Pancreas (tissue), 10 donors: ENCODE measurements around the gene LAMP1. TPM values are rescaled to one million over a fixed set of nuclear protein-coding genes. Genes with fewer than 3 reads are reported as not detected.
"Not testable (repeated sequence)": the region's sequence is repeated elsewhere in the genome, so short reads cannot be mapped to it uniquely, and the experiment has no call there.

Experiments used
- ATAC-seq, 4 donors: fragments of 200-7000 bp; cut with Tn5 transposase; one replicate each; pipeline versions ENCODE4 v1.8.0 to v1.9.1; 2020; ENCODE audit warnings: mild to moderate bottlenecking in 4 of 4, moderate library complexity in 4 of 4
- DNase-seq, 6 donors: peaks; one replicate each; pipeline ENCODE4 v3.0.0-alpha.2; 2020
- FAIRE-seq: peaks from 2 replicates; lab custom pipeline; 2012; peaks lifted over from hg19 to GRCh38; lab: Jason Lieb, UNC
- H3K27ac ChIP-seq, 4 donors: fragments of 200-600 bp; sonication (generic); 1 replicate in 3 of 4; 2 replicates in 1 of 4; pipeline versions ENCODE4 v1.5.0 to v1.8.0; 2020
- H3K27me3 ChIP-seq, 4 donors: fragments of 200-600 bp; one replicate each; pipeline ENCODE4 v1.8.0; 2021
- H3K36me3 ChIP-seq, 3 donors: fragments of 200-600 bp; sonication (generic) in 1 of 3; one replicate each; pipeline versions ENCODE4 v1.5.0 to v1.8.0; 2020 to 2021
- H3K4me1 ChIP-seq, 3 donors: fragments of 200-600 bp; one replicate each; pipeline ENCODE4 v1.8.0; 2021
- H3K4me3 ChIP-seq, 4 donors: fragments of 200-600 bp; sonication (generic) in 2 of 4; one replicate each; pipeline versions ENCODE4 v1.5.0 to v1.8.0; 2020 to 2021
- H3K9me3 ChIP-seq, 4 donors: fragments of 200-600 bp; one replicate each; pipeline ENCODE4 v1.8.0; 2021
- WGBS, 2 donors: extraction: QIAGEN DNeasy Blood & Tissue Kit; methylation state at CpG; one replicate each; pipeline ENCODE4 v1.1.7; 2013; 5-methylcytosine and 5-hydroxymethylcytosine counted together
- intact Hi-C, 3 donors: fragments of 100-400 bp; cut with DNase I; formaldehyde crosslinking; loops; one replicate each; pipeline versions ENCODE4 v1.11.1 to v1.14.2; 2022
- polyA plus RNA-seq, 2 donors: library from polyadenylated mRNA; stranded (reverse); fragments of 200-250 nt; gene quantifications; one replicate each; pipeline ENCODE4 v1.2.3, GENCODE V29; 2013
- total RNA-seq, 6 donors: library from RNA; stranded (reverse); fragmentation: NEBNext Ultra II Directional in 4 of 6; extraction: Animal tissue kit (Norgen Biotek cat#: 25700) in 4 of 6; gene quantifications; one replicate each; pipeline versions ENCODE4 v1.2.1 to v1.2.4, GENCODE V29; 2021 to 2023
- TF ChIP-seq, protein P1 (sequence below), 4 donors: fragments of 200-600 bp; sonication (generic) in 3 of 4; IDR thresholded peaks; one replicate each; pipeline versions ENCODE4 v1.5.0 to v1.8.0; 2021; ENCODE audit warnings: antibody characterized with exemption in 4 of 4
- donor health status: healthy with polysubstance abuse.
- donor health status: DM: no; HTN: no; CAD: no; lungs with moderate emphysema.
- donor health status: DM: no; HTN: no; CAD: no.
- donor health status: control.
- donor health status: control.
- donor health status: Bipolar disorder and iron deficiency.
- donor health status: DM: yes; HTN: yes; CAD: no.
- donor health status: DM: no; HTN: no; CAD: no.
- donor health status: DM: no; HTN: no; CAD: no.
- donor health status: DM: yes; HTN: yes; CAD: no.

LAMP1 gene
- total and polyA plus RNA-seq, 8 donors, result 35.1 to 136 (median 91.3) TPM

DNA sequence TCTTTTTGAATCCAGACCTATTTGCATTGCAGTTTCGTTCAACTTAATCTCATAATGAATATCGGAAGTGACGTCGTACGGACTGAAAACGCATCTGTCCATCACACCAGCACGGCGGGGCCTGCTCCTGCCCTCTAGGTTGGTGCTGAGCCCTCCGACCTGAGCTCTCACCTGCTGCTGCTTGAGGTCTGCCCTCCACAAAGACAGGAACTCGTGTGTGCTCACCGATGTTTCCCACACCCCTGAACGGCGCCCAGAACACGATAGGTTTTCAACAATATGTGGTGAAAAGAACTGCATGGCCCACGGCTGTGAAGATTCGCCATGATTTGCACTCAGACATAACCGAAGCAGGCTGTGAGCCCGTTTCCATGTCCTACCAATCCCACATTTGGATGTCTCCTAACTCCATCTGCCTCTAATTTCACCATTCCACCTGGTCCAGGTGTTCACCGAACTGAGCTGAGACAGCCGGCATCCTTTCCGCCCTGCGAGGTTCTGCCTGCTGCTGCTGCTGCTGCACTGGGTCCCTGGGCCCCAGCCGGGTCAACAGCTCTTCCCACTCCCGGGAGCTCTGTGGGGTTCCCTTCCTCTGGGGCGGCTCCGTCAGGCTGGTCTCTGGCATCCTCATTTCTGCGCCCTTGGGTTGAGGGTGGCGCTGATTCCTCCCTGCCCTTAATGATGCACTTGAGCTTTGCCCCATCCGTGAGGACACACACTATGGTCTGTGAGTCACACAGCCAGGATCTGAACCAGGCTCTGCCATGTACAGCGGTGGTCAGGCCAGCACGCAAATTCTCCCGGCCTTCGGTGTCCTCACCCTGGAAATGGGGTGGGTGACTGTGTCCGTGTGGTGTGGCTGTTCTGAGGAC is 46.0 kb downstream of the LAMP1 start:
- Histone ChIP-seq H3K9me3 (no peaks in the 10 kb centered on the region), H3K4me1 (no peaks in the 10 kb centered on the region), H3K4me3 (no peak overlapping the region), H3K27ac (no peak overlapping the region), H3K36me3 (no peaks in the 10 kb centered on the region), H3K27me3 (no peaks in the 10 kb centered on the region)
- WGBS, 2 donors, result 88 to 89% methylated on average over 34 of the region's 34 CpGs
- TF ChIP-seq, protein P1, sequence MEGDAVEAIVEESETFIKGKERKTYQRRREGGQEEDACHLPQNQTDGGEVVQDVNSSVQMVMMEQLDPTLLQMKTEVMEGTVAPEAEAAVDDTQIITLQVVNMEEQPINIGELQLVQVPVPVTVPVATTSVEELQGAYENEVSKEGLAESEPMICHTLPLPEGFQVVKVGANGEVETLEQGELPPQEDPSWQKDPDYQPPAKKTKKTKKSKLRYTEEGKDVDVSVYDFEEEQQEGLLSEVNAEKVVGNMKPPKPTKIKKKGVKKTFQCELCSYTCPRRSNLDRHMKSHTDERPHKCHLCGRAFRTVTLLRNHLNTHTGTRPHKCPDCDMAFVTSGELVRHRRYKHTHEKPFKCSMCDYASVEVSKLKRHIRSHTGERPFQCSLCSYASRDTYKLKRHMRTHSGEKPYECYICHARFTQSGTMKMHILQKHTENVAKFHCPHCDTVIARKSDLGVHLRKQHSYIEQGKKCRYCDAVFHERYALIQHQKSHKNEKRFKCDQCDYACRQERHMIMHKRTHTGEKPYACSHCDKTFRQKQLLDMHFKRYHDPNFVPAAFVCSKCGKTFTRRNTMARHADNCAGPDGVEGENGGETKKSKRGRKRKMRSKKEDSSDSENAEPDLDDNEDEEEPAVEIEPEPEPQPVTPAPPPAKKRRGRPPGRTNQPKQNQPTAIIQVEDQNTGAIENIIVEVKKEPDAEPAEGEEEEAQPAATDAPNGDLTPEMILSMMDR (IDR thresholded peaks at IDR 0.05), result no peak
- no peak for ATAC-seq
- no peak for FAIRE-seq
- peak in 1 of 6 donors; percentile 39 for DNase-seq
- intact Hi-C loops, result no loop called here

DNA sequence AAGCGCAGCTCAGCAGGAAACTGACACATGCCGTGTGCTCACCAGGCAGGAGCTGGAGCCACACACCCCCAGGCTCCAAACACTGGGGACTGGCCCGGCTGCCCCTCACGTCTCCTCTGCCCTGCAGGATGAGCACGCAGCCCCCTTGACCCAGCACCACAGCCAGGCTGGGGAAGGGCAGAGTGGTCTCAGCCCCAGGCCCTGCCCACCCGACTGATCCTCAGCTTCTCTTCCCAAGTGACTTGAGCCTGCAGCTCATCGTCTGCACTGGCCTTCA is 46.6 kb downstream of the LAMP1 start:
- intact Hi-C loops, result no loop called here
- Histone ChIP-seq H3K9me3 (no peaks in the 10 kb centered on the region), H3K4me1 (no peaks in the 10 kb centered on the region), H3K4me3 (no peak overlapping the region), H3K27ac (no peak overlapping the region), H3K36me3 (no peaks in the 10 kb centered on the region), H3K27me3 (no peaks in the 10 kb centered on the region)
- ATAC-seq, result no peak
- no peak for FAIRE-seq
- TF ChIP-seq, protein P1 (IDR thresholded peaks at IDR 0.05), result no peak
- DNase-seq, result peak in 1 of 6 donors; percentile 38
- 92 to 95% methylated on average over 7 of the region's 7 CpGs for WGBS, 2 donors

DNA sequence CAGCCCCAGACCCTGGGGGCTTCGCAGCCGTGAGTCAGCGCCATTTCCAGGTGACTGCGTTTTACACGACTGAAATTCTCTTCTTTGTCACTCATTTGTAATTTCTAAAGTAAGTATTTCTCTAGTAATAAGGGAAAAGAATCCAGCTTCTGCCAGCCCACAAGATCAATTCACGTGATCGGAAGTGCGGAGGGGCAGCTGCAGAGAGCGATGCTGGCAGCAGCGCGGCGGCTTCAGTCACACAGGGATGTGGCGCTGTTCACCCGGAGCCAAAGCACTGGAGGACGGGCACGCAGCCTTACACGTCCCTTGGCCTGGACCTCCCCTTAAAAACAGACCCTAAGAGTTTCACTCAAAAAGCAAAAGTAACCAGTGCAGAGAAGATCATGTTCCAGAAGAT is 48.4 kb downstream of the LAMP1 start:
- FAIRE-seq, result no peak
- Histone ChIP-seq H3K4me1 (no peaks in the 10 kb centered on the region), H3K27ac (no peak overlapping the region), H3K36me3 (no peaks in the 10 kb centered on the region), H3K9me3 (no peaks in the 10 kb centered on the region), H3K4me3 (no peak overlapping the region), H3K27me3 (no peaks in the 10 kb centered on the region)
- peak in 1 of 6 donors; percentile 17 for DNase-seq
- 96% methylated on average over 17 of the region's 17 CpGs for WGBS, 2 donors
- intact Hi-C loops, result no loop called here
- TF ChIP-seq, protein P1 (IDR thresholded peaks at IDR 0.05), result no peak
- no peak for ATAC-seq

GRCh38 chr13:113347736-113348225 is 50.7 kb downstream of the LAMP1 start:
- DNase-seq, result peak in 1 of 6 donors; percentile 54
- H3K36me3 ChIP-seq, ATAC-seq, H3K4me3 ChIP-seq, FAIRE-seq, H3K27ac ChIP-seq, intact Hi-C loops, H3K9me3 ChIP-seq, H3K4me1 ChIP-seq, H3K27me3 ChIP-seq: not testable (repeated sequence)
- 95 to 97% methylated on average over 19 of the region's 19 CpGs for WGBS, 2 donors

- Histone ChIP-seq H3K36me3 (no peaks in the 10 kb centered on the region), H3K4me1 (no peaks in the 10 kb centered on the region), H3K4me3 (no peak overlapping the region), H3K27me3 (no peaks in the 10 kb centered on the region), H3K27ac (no peak overlapping the region), H3K9me3 (no peaks in the 10 kb centered on the region)
- TF ChIP-seq, protein P1 (IDR thresholded peaks at IDR 0.05), result no peak
- ATAC-seq, result no peak
- no peak for FAIRE-seq
- 96% methylated on average over 17 of the region's 17 CpGs for WGBS, 2 donors
- peak in 1 of 6 donors; percentile 30 for DNase-seq
- intact Hi-C loops, result no loop called here
These were observed 51.6 kb downstream of the LAMP1 start for GRCh38 chr13:113348591-113348990.
